Neutrophil (primary cell): ENCODE data around the gene UBA52.

ENCODE experiments used
- H3K27ac ChIP-seq: fragments of 200-600 bp; sonication (generic); 2 replicates; pipeline ENCODE4 v1.5.1; 2016; ENCODE audit warnings: mild to moderate bottlenecking, moderate library complexity
- H3K27me3 ChIP-seq: fragments of 200-600 bp; sonication (generic); 2 replicates; pipeline ENCODE4 v1.6.0; 2016; ENCODE audit warnings: mild to moderate bottlenecking
- H3K36me3 ChIP-seq: fragments of 200-600 bp; sonication (generic); 2 replicates; pipeline ENCODE4 v1.5.1; 2017
- H3K4me1 ChIP-seq, 2 experiments: fragments of 200-600 bp in 1 of 2; sonication (generic) in 1 of 2; 1 replicate in 1 of 2; 2 replicates in 1 of 2; pipeline versions ENCODE4 v1.5.1 to v1.6.1; 2013 to 2016; ENCODE audit warnings: low read depth in 1 of 2, low read length in 1 of 2, mild to moderate bottlenecking in 1 of 2, moderate library complexity in 1 of 2; ENCODE audit not compliant: control insufficient read depth in 1 of 2, insufficient read depth in 1 of 2
- H3K4me3 ChIP-seq, 2 experiments: fragments of 200-600 bp in 1 of 2; sonication (generic) in 1 of 2; 1 replicate in 1 of 2; 2 replicates in 1 of 2; pipeline ENCODE4 v1.5.1; 2013 to 2016; ENCODE audit warnings: low read depth in 1 of 2, low read length in 1 of 2, mild to moderate bottlenecking in 1 of 2, moderate library complexity in 1 of 2
- H3K9me3 ChIP-seq: fragments of 200-600 bp; sonication (generic); 2 replicates; pipeline ENCODE4 v1.5.1; 2016
- CTCF ChIP-seq: fragments of 200-600 bp; sonication (generic); IDR thresholded peaks from 2 replicates; pipeline ENCODE4 v1.5.1; 2016; ENCODE audit warnings: antibody characterized with exemption

Gene UBA52

DNA sequence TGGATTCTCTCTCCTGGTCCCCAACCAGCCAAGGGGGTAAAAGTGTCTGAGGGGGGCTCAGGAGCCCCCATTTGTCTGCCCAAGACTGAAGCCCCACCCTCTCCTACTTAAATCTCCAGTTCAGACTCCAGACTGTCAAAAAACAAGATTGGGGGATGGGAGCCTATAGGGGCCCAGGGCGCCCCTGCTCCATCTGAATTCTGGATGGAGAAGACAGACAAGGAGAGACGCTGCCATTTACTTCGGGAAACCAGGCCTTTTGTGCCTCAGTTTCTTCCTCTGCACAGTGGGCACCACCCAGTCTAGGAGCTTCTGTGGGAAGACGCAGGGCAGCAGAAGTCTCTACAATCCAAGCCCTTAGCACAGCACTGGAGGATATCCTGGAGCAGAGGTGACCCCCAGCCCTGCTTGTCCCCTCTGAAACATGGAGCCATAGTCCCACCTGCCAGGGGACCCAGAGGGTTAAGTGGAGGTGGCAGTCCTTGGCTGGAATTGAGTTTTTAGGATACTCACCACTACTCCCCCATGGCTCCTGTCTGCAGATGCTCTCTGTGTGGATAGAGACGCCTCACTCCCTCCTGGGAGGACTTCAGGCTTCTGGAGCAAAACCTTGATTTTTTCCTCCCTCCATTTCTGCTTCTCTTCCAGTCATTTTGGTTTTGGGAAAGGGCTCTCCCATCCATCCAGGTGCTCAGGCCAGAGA lies 36.6 kb downstream of the UBA52 start:
- Histone ChIP-seq H3K9me3 (no peaks in the 10 kb centered on the region), H3K36me3 (no peaks in the 10 kb centered on the region), H3K27me3 (peaks cover 97% of the 10 kb centered on the region), H3K4me3 (no peak overlapping the region), H3K27ac (no peak overlapping the region), H3K4me1 (peaks cover 0 to 6% of the 10 kb centered on the region in 2 experiments)
- no peak for TF ChIP-seq CTCF

DNA sequence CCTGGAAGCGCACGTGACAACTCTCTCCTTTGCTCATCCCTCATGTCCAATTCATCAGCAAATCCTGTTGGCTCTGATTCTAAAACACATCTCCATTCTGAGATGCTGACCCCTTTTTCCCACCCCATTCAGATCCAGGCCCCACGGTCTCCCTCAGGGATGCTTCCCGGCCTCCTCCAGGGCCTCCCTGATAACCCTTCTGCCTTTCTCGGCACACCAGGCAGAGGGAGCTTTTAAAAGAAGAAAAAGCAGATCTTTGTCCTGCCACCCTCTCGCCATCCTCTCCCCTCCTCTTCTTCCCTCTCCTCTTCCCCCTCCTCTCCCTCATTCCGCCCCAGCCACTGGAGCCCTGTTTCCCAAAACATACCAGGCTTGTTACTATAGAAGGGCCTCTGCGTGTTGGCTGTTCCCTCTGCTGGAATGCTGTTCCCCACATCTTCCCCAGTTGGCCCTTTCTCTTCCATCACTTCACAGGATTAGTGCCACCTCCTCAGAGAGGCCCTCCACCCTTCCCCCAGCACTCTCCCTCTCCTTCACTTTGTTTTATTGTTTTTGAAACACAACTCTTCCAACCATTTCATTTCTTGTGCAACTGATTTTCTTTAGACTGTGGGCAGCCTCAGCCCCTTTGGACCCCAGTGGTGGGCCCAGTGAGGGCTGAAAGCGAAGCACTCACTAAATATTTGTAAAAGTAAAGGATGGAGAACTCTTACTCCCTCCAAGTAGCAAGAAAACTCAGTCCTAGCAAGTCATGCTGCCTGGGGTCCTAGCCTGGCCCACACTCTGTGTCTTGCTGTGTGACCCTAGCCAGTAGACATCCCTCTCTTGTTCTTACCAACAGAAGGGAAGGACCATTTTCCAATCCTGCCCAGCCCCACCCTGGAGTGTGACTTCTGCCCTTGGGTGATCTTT lies 37.4 kb downstream of the UBA52 start:
- peaks cover 97% of the 10 kb centered on the region for H3K27me3 ChIP-seq
- no peak overlapping the region for H3K27ac ChIP-seq
- H3K4me3 ChIP-seq: no peak overlapping the region
- no peak for TF ChIP-seq CTCF
- peaks cover 0 to 6% of the 10 kb centered on the region in 2 experiments for H3K4me1 ChIP-seq
- H3K36me3 ChIP-seq: no peaks in the 10 kb centered on the region
- no peaks in the 10 kb centered on the region for H3K9me3 ChIP-seq

DNA sequence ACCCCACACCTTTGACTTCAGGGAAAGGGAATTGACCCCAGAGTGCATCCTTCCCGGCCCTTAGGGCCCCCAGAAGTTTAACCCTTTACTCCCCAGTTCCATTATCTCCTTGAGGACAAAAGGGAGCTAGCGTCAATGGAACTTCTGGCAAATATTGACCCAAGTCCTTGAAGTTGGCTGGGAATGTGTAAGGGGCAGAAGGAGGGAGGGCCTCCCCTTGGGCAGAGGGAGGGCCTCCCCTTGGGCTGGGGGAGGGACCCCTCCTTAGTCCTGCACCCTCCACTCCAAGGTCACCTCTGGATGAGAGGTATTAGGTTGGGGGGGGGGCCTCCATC lies 38.0 kb downstream of the UBA52 start:
- no peaks in the 10 kb centered on the region for H3K36me3 ChIP-seq
- H3K4me1 ChIP-seq: peaks cover 0 to 6% of the 10 kb centered on the region in 2 experiments
- no peaks in the 10 kb centered on the region for H3K9me3 ChIP-seq
- H3K4me3 ChIP-seq: no peak overlapping the region
- no peak overlapping the region for H3K27ac ChIP-seq
- H3K27me3 ChIP-seq: peaks cover 97% of the 10 kb centered on the region
- no peak for TF ChIP-seq CTCF

- Histone ChIP-seq H3K4me1 (peaks cover 0 to 6% of the 10 kb centered on the region in 2 experiments), H3K27me3 (peaks cover 97% of the 10 kb centered on the region), H3K27ac (no peak overlapping the region), H3K36me3 (no peaks in the 10 kb centered on the region), H3K4me3 (no peak overlapping the region), H3K9me3 (no peaks in the 10 kb centered on the region)
- no peak for TF ChIP-seq CTCF
Observed at GRCh38 chr19:18610245-18610555, 38.5 kb downstream of the UBA52 start.

DNA sequence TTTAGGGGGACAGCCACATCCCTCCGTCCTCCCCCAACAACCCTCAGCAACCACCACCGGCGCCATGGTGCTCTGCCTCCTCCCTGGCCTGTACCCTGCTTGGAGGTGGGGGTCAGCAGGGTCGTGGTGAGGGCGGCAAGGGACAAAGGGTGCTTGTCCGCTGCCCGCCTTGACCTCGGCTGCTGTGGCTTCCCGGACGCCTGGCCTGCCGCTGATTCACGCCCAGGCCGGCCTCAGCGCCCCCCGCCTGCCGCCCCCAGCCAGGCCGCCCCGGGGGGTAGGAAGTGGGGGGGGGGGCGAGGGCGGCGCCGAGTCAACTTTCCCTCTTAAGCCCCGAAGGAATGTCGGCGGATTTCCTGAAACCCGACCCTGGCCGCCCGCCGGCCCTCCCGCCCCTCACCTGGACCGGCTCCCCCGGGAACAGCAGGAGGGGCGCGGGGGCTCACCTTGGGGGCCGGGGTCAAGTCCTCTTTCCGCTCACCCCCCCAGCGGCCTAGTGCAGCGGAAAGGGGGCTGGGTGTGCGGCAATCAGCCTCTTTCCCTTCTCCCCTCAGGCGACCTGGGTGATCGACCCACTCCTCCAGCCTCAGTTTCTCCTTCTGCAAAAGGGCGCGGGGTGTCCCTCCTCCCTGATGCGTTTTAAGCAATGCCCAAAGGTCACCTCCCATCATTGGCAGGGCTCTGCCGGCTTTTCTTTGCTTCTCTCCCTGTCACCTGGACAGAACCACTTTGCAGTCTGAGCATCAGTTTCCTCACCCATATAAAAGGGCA lies 39.1 kb downstream of the UBA52 start:
- Histone ChIP-seq H3K27me3 (peaks cover 97% of the 10 kb centered on the region), H3K4me3 (no peak overlapping the region), H3K36me3 (no peaks in the 10 kb centered on the region), H3K4me1 (peaks cover 0 to 6% of the 10 kb centered on the region in 2 experiments), H3K27ac (no peak overlapping the region), H3K9me3 (no peaks in the 10 kb centered on the region)
- TF ChIP-seq CTCF: no peak
